GM23248 (cell line): ENCODE data around the gene RTF1. TPM values are rescaled to one million over a fixed set of nuclear protein-coding genes. Genes with fewer than 3 reads are reported as not detected.

Source experiments
- DNase-seq: peaks from one replicate; pipeline ENCODE4 v3.0.0-alpha.2; 2015
- H2AFZ ChIP-seq: fragments of 200-600 bp; sonication (generic); 2 replicates; pipeline ENCODE4 v1.6.1; 2016; ENCODE audit warnings: antibody characterized with exemption
- H3F3A ChIP-seq: fragments of 200-600 bp; sonication (generic); 2 replicates; pipeline ENCODE4 v1.6.1; 2016; ENCODE audit warnings: mild to moderate bottlenecking, antibody characterized with exemption, mixed run types; ENCODE audit not compliant: insufficient read depth
- H3K27ac ChIP-seq: fragments of 200-600 bp; sonication (generic); 2 replicates; pipeline ENCODE4 v1.5.1; 2016; ENCODE audit warnings: mild to moderate bottlenecking
- H3K27me3 ChIP-seq: fragments of 200-600 bp; sonication (generic); replicated peaks from 2 replicates; pipeline ENCODE4 v1.6.1; 2016; ENCODE audit warnings: mild to moderate bottlenecking; ENCODE audit not compliant: insufficient read depth
- H3K36me3 ChIP-seq: fragments of 200-600 bp; sonication (generic); 2 replicates; pipeline ENCODE4 v1.6.1; 2016; ENCODE audit warnings: low read depth, mild to moderate bottlenecking
- H3K4me1 ChIP-seq: fragments of 200-600 bp; sonication (generic); 2 replicates; pipeline ENCODE4 v1.6.1; 2016; ENCODE audit warnings: mild to moderate bottlenecking; ENCODE audit not compliant: insufficient read depth
- H3K4me2 ChIP-seq: fragments of 200-600 bp; sonication (generic); one replicate; pipeline ENCODE4 v1.6.1; 2016; ENCODE audit warnings: mild to moderate bottlenecking; ENCODE audit not compliant: unreplicated experiment
- H3K4me3 ChIP-seq: fragments of 200-600 bp; sonication (generic); 2 replicates; pipeline ENCODE4 v1.5.1; 2016; ENCODE audit warnings: mild to moderate bottlenecking
- H3K79me2 ChIP-seq: fragments of 200-600 bp; sonication (generic); 2 replicates; pipeline ENCODE4 v1.6.1; 2016; ENCODE audit warnings: mild to moderate bottlenecking; ENCODE audit not compliant: insufficient read depth
- H3K9ac ChIP-seq: fragments of 200-600 bp; sonication (generic); 2 replicates; pipeline ENCODE4 v1.6.1; 2016; ENCODE audit warnings: mild to moderate bottlenecking
- H3K9me2 ChIP-seq: fragments of 200-600 bp; sonication (generic); 2 replicates; pipeline ENCODE4 v1.6.1; 2016; ENCODE audit warnings: mixed run types, mild to moderate bottlenecking, moderate library complexity; ENCODE audit not compliant: insufficient read depth
- H3K9me3 ChIP-seq: fragments of 200-600 bp; sonication (generic); one replicate; pipeline ENCODE4 v1.6.1; 2017; ENCODE audit warnings: low read depth
- H4K20me1 ChIP-seq: fragments of 200-600 bp; sonication (generic); 2 replicates; pipeline ENCODE4 v1.6.0; 2016; ENCODE audit not compliant: insufficient read depth
- EZH2 ChIP-seq: fragments of 200-600 bp; sonication (generic); IDR thresholded peaks from 2 replicates; pipeline ENCODE4 v1.6.1; 2018; ENCODE audit warnings: antibody characterized with exemption, mild to moderate bottlenecking; ENCODE audit not compliant: insufficient read depth, poor library complexity, severe bottlenecking
- EZH2phosphoT487 ChIP-seq: fragments of 200-600 bp; sonication (generic); IDR thresholded peaks from 2 replicates; pipeline ENCODE4 v1.6.1; 2018; ENCODE audit warnings: antibody characterized with exemption, moderate library complexity, mild to moderate bottlenecking, low read depth; ENCODE audit not compliant: insufficient read depth
- WGBS, 2 experiments: methylation state at CpG; one replicate each; pipeline ENCODE4 v1.1.6; 2015 to 2017; ENCODE audit warnings: low lambda C conversion rate in 2 of 2, low coverage in 1 of 2; ENCODE audit errors: missing lambda C conversion rate in 2 of 2; 5-methylcytosine and 5-hydroxymethylcytosine counted together
- in situ Hi-C: fragments of 300-500 bp; cut with MboI; formaldehyde crosslinking; loops from 2 replicates; pipeline ENCODE4 v1.15.0; 2020
- polyA plus RNA-seq: library from polyadenylated mRNA; unstranded; fragments of >200 nt; fragmentation: Nextera tagmentation; extraction: Ambion mirVana; gene quantifications from 2 replicates; pipeline ENCODE4 v1.2.1, GENCODE V29; 2016
- total RNA-seq: library from RNA; depleted of rRNA; stranded (reverse); fragments of >200 nt; shearing (Covaris generic); gene quantifications from 2 replicates; pipeline ENCODE4 v1.2.3, GENCODE V29; 2014

RTF1 gene
- total and polyA plus RNA-seq, 2 experiments from 2014 or later, result 20.5 to 58.6 TPM

- H3K27ac ChIP-seq, result no peak overlapping the region
Observed at GRCh38 chr15:41492597-41493204, 75.8 kb downstream of the RTF1 start.

GRCh38 chr15:41493205-41493901 is 76.5 kb downstream of the RTF1 start, which contains the start of gene ITPKA:
Gene ITPKA, plus strand, starts transcription at chr15:41493874. Its CDS starts 54 bp downstream, at chr15:41493928.
- peak within 1 kb of the TSS; percentile 62 for H3K9ac ChIP-seq
- no peak within 1 kb of the TSS for H3K27ac ChIP-seq
- 1 to 3% methylated on average over 29 to 56 of the region's 60 CpGs for WGBS, 2 experiments

More at GRCh38 chr15:41492597-41493204, 75.8 kb downstream of the RTF1 start:
- Histone ChIP-seq H3K4me1 (peaks cover 12% of the 10 kb centered on the region), H3F3A (peaks cover 8% of the 10 kb centered on the region; the same call in 1 of the 2 replicates), H3K4me2 (peak overlapping the region; percentile 60), H3K79me2 (no peaks in the 10 kb centered on the region), H3K27me3 (peaks cover 9% of the 10 kb centered on the region; the same call in 1 of the 2 replicates), H3K9me3 (no peaks in the 10 kb centered on the region), H3K36me3 (no peaks in the 10 kb centered on the region), H3K9ac (peak overlapping the region; percentile 62), H2AFZ (peak overlapping the region; percentile 70), H3K4me3 (peak overlapping the region; percentile 66), H3K9me2 (no peaks in the 10 kb centered on the region), H4K20me1 (no peaks in the 10 kb centered on the region)
- in situ Hi-C loops, result no loop called here
- no peak for DNase-seq
- WGBS, 2 experiments, result 9 to 11% methylated on average over 15 of the region's 15 CpGs
- TF ChIP-seq EZH2, result no peak
- TF ChIP-seq EZH2phosphoT487, result no peak

GRCh38 chr15:41493902-41494189 is 77.0 kb downstream of the RTF1 start:
- Histone ChIP-seq H3K9ac (no peak overlapping the region), H4K20me1 (no peaks in the 10 kb centered on the region), H3K36me3 (no peaks in the 10 kb centered on the region), H3F3A (peaks cover 8% of the 10 kb centered on the region; the same call in 1 of the 2 replicates), H2AFZ (peak overlapping the region; percentile 27), H3K9me3 (no peaks in the 10 kb centered on the region), H3K9me2 (no peaks in the 10 kb centered on the region), H3K79me2 (no peaks in the 10 kb centered on the region), H3K27ac (no peak overlapping the region), H3K4me1 (peaks cover 12% of the 10 kb centered on the region), H3K27me3 (peaks cover 9% of the 10 kb centered on the region; the same call in 1 of the 2 replicates), H3K4me2 (peak overlapping the region; percentile 60), H3K4me3 (peak overlapping the region; percentile 66)
- WGBS, 2 experiments, result 1 to 2% methylated on average over 13 to 27 of the region's 41 CpGs
- in situ Hi-C loops, result no loop called here
- TF ChIP-seq EZH2 (no peak), EZH2phosphoT487 (no peak)
- DNase-seq, result no peak

More at GRCh38 chr15:41493205-41493901, 76.5 kb downstream of the RTF1 start, which contains the start of gene ITPKA:
- peaks cover 12% of the 10 kb centered on the region for H3K4me1 ChIP-seq
- TF ChIP-seq EZH2 (no peak), EZH2phosphoT487 (no peak)
- H2AFZ ChIP-seq, result peak within 1 kb of the TSS; percentile 70
- H3K4me3 ChIP-seq, result peak within 1 kb of the TSS; percentile 66
- peaks cover 8% of the 10 kb centered on the region; the same call in 1 of the 2 replicates for H3F3A ChIP-seq
- H3K9me2 ChIP-seq, result no peaks in the 10 kb centered on the region
- no peaks in the 10 kb centered on the region for H3K79me2 ChIP-seq
- no peaks in the 10 kb centered on the region for H3K36me3 ChIP-seq
- peak; percentile 82 for DNase-seq
- H3K9me3 ChIP-seq, result no peaks in the 10 kb centered on the region
- H3K4me2 ChIP-seq, result peak within 1 kb of the TSS; percentile 60
- in situ Hi-C loops, result no loop called here
- H3K27me3 ChIP-seq, result peaks cover 9% of the 10 kb centered on the region; the same call in 1 of the 2 replicates
- no peaks in the 10 kb centered on the region for H4K20me1 ChIP-seq

GRCh38 chr15:41494190-41494921 is 77.5 kb downstream of the RTF1 start:
- TF ChIP-seq EZH2, result peak; percentile 78
- 0 out of 2 replicates have a peak, but pooled peaks have one; percentile 49 for TF ChIP-seq EZH2phosphoT487
- Histone ChIP-seq H3K9me2 (no peaks in the 10 kb centered on the region), H2AFZ (peak overlapping the region; percentile 27), H4K20me1 (no peaks in the 10 kb centered on the region), H3K27me3 (peaks cover 10% of the 10 kb centered on the region; the same call in 1 of the 2 replicates), H3K9me3 (no peaks in the 10 kb centered on the region), H3K4me2 (peak overlapping the region; percentile 60), H3K36me3 (no peaks in the 10 kb centered on the region), H3K4me3 (peak overlapping the region; percentile 66), H3K79me2 (no peaks in the 10 kb centered on the region), H3K4me1 (peaks cover 12% of the 10 kb centered on the region), H3K27ac (no peak overlapping the region), H3K9ac (no peak overlapping the region), H3F3A (peaks cover 7% of the 10 kb centered on the region; the same call in 1 of the 2 replicates)
- peak; percentile 38 for DNase-seq
- in situ Hi-C loops, result no loop called here
- 3% methylated on average over 33 to 75 of the region's 77 CpGs for WGBS, 2 experiments
